Heart right ventricle (tissue), 16 donors: ENCODE data around the gene KLK11. TPM values are rescaled to one million over a fixed set of nuclear protein-coding genes. Genes with fewer than 3 reads are reported as not detected.

ENCODE experiments used
- ATAC-seq, 8 donors: fragments of 200-7000 bp; cut with Tn5 transposase; one replicate each; pipeline ENCODE4 v1.9.1; 2020; ENCODE audit warnings: mild to moderate bottlenecking in 8 of 8, moderate library complexity in 8 of 8, moderate number of reproducible peaks in 1 of 8
- DNase-seq, 2 donors: peaks; one replicate each; pipeline ENCODE4 v3.0.0-alpha.2; 2020
- H3K27ac ChIP-seq, 10 donors: fragments of 200-600 bp; sonication (generic) in 2 of 10; one replicate each; pipeline versions ENCODE4 v1.5.0 to v1.8.0; 2020 to 2022; ENCODE audit warnings: mild to moderate bottlenecking in 3 of 10
- H3K27me3 ChIP-seq, 7 donors: fragments of 200-600 bp; one replicate each; pipeline ENCODE4 v1.8.0; 2021 to 2022; ENCODE audit warnings: mild to moderate bottlenecking in 2 of 7
- H3K36me3 ChIP-seq, 9 donors: fragments of 200-600 bp; sonication (generic) in 1 of 9; one replicate each; pipeline versions ENCODE4 v1.5.0 to v1.8.0; 2020 to 2022; ENCODE audit warnings: mild to moderate bottlenecking in 2 of 9
- H3K4me1 ChIP-seq, 9 donors: fragments of 200-600 bp; sonication (generic) in 1 of 9; one replicate each; pipeline versions ENCODE4 v1.5.0 to v1.8.0; 2020 to 2022; ENCODE audit warnings: mild to moderate bottlenecking in 4 of 9
- H3K4me3 ChIP-seq, 10 donors: fragments of 200-600 bp; sonication (generic) in 2 of 10; one replicate each; pipeline versions ENCODE4 v1.5.0 to v1.8.0; 2020 to 2022; ENCODE audit warnings: mild to moderate bottlenecking in 7 of 10, moderate library complexity in 2 of 10
- H3K9me3 ChIP-seq, 11 donors: fragments of 200-600 bp in 10 of 11; sonication (generic) in 2 of 11; one replicate each; pipeline versions ENCODE4 v1.5.0 to v1.8.0; 2013 to 2022; ENCODE audit warnings: mild to moderate bottlenecking in 2 of 11, control low read depth in 1 of 11, moderate library complexity in 1 of 11
- WGBS, 2 donors: extraction: QIAGEN DNeasy Blood & Tissue Kit; methylation state at CpG; one replicate each; pipeline ENCODE4 v1.1.7; 2013; ENCODE audit warnings: inconsistent platforms in 1 of 2; 5-methylcytosine and 5-hydroxymethylcytosine counted together
- intact Hi-C, 10 donors: fragments of 100-400 bp; cut with DNase I; formaldehyde crosslinking; loops; one replicate each; pipeline versions ENCODE4 v1.11.1 to v1.14.2; 2022
- polyA plus RNA-seq, 2 donors: library from polyadenylated mRNA; stranded (reverse); fragments of 200-250 nt; gene quantifications; one replicate each; pipeline ENCODE4 v1.2.3, GENCODE V29; 2013
- total RNA-seq, 10 donors: library from RNA; stranded (reverse); fragmentation: NEBNext Ultra II Directional in 3 of 10; extraction: Animal tissue kit (Norgen Biotek cat#: 25700) in 3 of 10; gene quantifications; one replicate each; pipeline versions ENCODE4 v1.2.1 to v1.2.4, GENCODE V29; 2021 to 2023
- TF ChIP-seq, protein P1 (sequence below), 9 donors: fragments of 200-600 bp; sonication (generic) in 2 of 9; IDR thresholded peaks; one replicate each; pipeline versions ENCODE4 v1.5.0 to v1.8.0; 2021 to 2022; ENCODE audit warnings: antibody characterized with exemption in 9 of 9, mild to moderate bottlenecking in 5 of 9, moderate library complexity in 1 of 9
- donor health status: Arrhythmogenic right ventricular cardiomyopathy.
- donor health status: ischemic (EF 13 %, LVEDD 7.1; RV severe dilation, severe dysfunction).
- donor health status: healthy with polysubstance abuse.
- donor health status: DM: no; HTN: yes; CAD: no.
- donor health status: DM: no; HTN: no; CAD: no.
- donor health status: ischemic (EF 25% LVEDD 6.9; RV normal size, moderate dysfunction).
- donor health status: ischemic (EF 25% LVEDD 5.7; RV mildly dilated, moderate dysfunction).
- donor health status: healthy.
- donor health status: DM: yes; HTN: yes; CAD: no.
- donor health status: Ischemic cardiomyopathy.
- donor health status: ischemic (EF 35%, LVEDD 5.7; RV mildly dilated, moderate dysfunction).
- donor health status: nonischemic (EF 11% LVEDD 7.7; RV severe dilation, severe dysfunction).
- donor health status: DM: yes; HTN: yes; CAD: no.
- donor health status: PGD.
- donor health status: ischemic (EF 29% LVEDD 5.4; RV normal size, mild dysfunction).
- donor health status: nonischemic (EF 23%, LVEDD 6.1; RV moderate dilation, normal function).

The KLK11 gene
- total and polyA plus RNA-seq, 12 donors, result 0.27 to 0.59 (median 0.43) TPM; not detected in 6

DNA sequence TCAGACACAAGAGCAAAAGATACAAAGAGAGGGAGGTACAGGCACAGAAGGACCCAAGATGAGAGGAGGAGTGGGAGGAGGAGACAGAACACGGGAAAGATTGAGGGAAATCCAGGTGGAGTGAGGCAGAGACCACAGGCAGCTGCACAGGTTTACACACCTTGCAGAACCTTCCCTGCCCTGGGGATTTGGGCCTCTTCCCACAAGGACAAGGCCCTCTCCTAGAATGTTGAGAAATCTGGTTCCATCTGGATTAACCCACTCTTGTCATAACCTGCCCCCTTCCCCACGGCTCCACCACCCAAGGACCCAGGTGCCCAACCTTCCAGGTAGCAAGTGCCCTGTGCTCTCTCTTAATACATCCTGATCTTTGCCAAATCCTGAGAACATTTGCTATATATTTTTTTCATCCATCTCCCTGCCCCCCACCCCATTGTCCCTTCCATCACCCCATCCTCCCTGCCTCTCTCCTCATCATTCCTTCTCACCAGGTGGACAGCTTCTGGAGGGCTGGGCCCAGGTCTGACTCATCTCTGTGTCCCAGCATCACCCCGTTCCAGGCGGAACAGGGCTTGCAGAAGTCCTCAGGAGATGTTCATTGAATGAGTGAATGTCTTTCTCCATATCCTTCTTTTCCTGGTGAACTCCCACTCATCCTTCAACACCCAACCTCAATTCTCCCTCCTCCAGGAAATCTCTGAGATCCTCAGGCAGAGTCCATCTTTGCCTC lies 16.2 kb downstream of the KLK11 start:
- DNase-seq, result no peak
- ATAC-seq, result no peak
- H3K4me1 ChIP-seq, result no peaks in the 10 kb centered on the region
- H3K27ac ChIP-seq, result no peak overlapping the region
- no peaks in the 10 kb centered on the region for H3K36me3 ChIP-seq
- H3K27me3 ChIP-seq, result peaks cover 0 to 85% (median 77%) of the 10 kb centered on the region in 7 donors
- H3K9me3 ChIP-seq, result no peaks in the 10 kb centered on the region
- TF ChIP-seq, protein P1, sequence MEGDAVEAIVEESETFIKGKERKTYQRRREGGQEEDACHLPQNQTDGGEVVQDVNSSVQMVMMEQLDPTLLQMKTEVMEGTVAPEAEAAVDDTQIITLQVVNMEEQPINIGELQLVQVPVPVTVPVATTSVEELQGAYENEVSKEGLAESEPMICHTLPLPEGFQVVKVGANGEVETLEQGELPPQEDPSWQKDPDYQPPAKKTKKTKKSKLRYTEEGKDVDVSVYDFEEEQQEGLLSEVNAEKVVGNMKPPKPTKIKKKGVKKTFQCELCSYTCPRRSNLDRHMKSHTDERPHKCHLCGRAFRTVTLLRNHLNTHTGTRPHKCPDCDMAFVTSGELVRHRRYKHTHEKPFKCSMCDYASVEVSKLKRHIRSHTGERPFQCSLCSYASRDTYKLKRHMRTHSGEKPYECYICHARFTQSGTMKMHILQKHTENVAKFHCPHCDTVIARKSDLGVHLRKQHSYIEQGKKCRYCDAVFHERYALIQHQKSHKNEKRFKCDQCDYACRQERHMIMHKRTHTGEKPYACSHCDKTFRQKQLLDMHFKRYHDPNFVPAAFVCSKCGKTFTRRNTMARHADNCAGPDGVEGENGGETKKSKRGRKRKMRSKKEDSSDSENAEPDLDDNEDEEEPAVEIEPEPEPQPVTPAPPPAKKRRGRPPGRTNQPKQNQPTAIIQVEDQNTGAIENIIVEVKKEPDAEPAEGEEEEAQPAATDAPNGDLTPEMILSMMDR (IDR thresholded peaks at IDR 0.05), result no peak
- intact Hi-C loops, result loop anchor here in 1 of 10 donors (10.0 kb wide), 1 partner anchor 75 kb away; no protein-coding TSS in a partner anchor
- no peak overlapping the region for H3K4me3 ChIP-seq
- WGBS, 2 donors, result 54 to 68% methylated on average over 4 of the region's 4 CpGs

DNA sequence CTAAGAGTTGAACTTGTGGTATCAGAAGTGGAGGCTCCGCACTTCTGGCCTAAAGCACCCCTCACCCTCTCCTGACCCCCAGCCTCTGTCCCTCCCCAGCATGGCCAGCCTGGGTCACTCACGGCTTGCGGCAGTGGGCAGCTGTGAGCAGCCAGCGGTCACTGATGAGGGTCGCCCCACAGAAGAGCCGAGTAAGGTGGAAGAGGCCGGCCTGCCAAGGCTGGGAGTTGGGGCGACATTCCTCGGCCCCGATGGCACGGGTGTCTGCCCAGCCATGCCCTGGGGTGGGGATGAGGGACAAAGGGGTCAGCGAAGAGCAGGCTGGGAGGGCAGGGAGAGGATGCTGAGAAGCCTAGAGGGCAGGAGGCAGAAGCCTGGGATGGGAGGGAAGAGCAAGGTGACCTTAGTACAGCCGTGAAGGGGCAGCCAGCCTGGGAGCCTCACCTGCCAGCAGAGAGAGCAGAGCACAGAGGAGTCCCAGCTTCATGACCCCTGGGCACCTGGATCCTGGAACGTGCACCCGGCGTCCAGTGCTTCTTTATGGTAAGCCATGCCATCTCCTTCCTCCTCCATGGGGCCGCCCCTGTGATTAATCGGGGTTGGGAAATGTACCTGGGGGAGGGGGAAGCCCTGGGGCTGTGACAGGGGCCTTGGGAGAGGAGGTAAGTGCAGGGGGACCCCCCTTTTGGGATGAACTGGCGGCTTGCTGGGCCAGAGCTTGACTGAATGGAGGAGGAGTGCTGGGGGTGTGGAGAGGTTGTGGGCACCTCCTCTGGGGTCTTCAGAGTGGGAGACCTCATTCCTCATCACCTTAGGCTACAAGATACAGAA lies 17.1 kb downstream of the KLK11 start:
- Histone ChIP-seq H3K4me3 (no peak overlapping the region), H3K4me1 (no peaks in the 10 kb centered on the region), H3K36me3 (no peaks in the 10 kb centered on the region), H3K27me3 (peaks cover 0 to 81% (median 74%) of the 10 kb centered on the region in 7 donors), H3K9me3 (no peaks in the 10 kb centered on the region), H3K27ac (no peak overlapping the region)
- 68 to 69% methylated on average over 19 of the region's 19 CpGs for WGBS, 2 donors
- ATAC-seq (no peak), DNase-seq (no peak)
- intact Hi-C loops, result loop anchor here in 1 of 10 donors (10.0 kb wide), 1 partner anchor 74 kb away; no protein-coding TSS in a partner anchor
- TF ChIP-seq, protein P1 (IDR thresholded peaks at IDR 0.05), result no peak

- TF ChIP-seq, protein P1 (IDR thresholded peaks at IDR 0.05), result no peak
- no peak for ATAC-seq
- intact Hi-C loops, result loop anchor here in 1 of 10 donors (10.0 kb wide), 1 partner anchor 73 kb away; no protein-coding TSS in a partner anchor
- Histone ChIP-seq H3K9me3 (no peaks in the 10 kb centered on the region), H3K27me3 (peaks cover 6 to 82% (median 72%) of the 10 kb centered on the region in 7 donors), H3K27ac (no peak overlapping the region), H3K4me1 (no peaks in the 10 kb centered on the region), H3K4me3 (no peak overlapping the region), H3K36me3 (no peaks in the 10 kb centered on the region)
- 73 to 85% methylated on average over 3 of the region's 3 CpGs for WGBS, 2 donors
- no peak for DNase-seq
Measured at GRCh38 chr19:51007488-51007887, 18.9 kb downstream of the KLK11 start.

- no peak for DNase-seq
- Histone ChIP-seq H3K27ac (no peak overlapping the region), H3K4me3 (no peak overlapping the region), H3K9me3 (no peaks in the 10 kb centered on the region), H3K27me3 (peaks cover 6 to 82% (median 73%) of the 10 kb centered on the region in 7 donors), H3K36me3 (no peaks in the 10 kb centered on the region), H3K4me1 (no peaks in the 10 kb centered on the region)
- intact Hi-C loops, result loop anchor here in 1 of 10 donors (10.0 kb wide), 1 partner anchor 72 kb away; no protein-coding TSS in a partner anchor
- TF ChIP-seq, protein P1 (IDR thresholded peaks at IDR 0.05), result no peak
- ATAC-seq, result no peak
- WGBS, 2 donors, result 37 to 50% methylated on average over 8 of the region's 8 CpGs
Measured at GRCh38 chr19:51006406-51006805, 20.0 kb downstream of the KLK11 start.
